Panc1 (cell line): ENCODE data around the gene ALOXE3. TPM values are rescaled to one million over a fixed set of nuclear protein-coding genes. Genes with fewer than 3 reads are reported as not detected.

ENCODE experiments used
- ATAC-seq: fragments of 200-7000 bp; cut with Tn5 transposase; 2 replicates; pipeline ENCODE4 v1.9.1; 2020; ENCODE audit warnings: mild to moderate bottlenecking, moderate library complexity
- BruUV-seq: library from RNA; stranded (reverse); fragments of 400-500 nt; replicated peaks from 2 replicates; lab custom pipeline; 2021; lab: Mats Ljungman, UMichigan
- CTCF ChIA-PET: fragments of 300-600 bp; sonication (Branson Sonifier 250); formaldehyde crosslinking; loops from one replicate; lab custom pipeline; 2022; ENCODE audit warnings: antibody characterized with exemption; lab: Charles Lee
- POLR2A ChIA-PET: fragments of 300-600 bp; sonication (Branson Sonifier 250); formaldehyde crosslinking; loops from one replicate; lab custom pipeline; 2022; ENCODE audit warnings: antibody characterized with exemption; lab: Charles Lee
- DNase-seq: peaks from one replicate; pipeline ENCODE4 v3.0.0-alpha.2; 2010; ENCODE audit warnings: low read depth, low spot score
- H3K27ac ChIP-seq: 2 replicates; pipeline ENCODE4 v1.5.1; 2011; ENCODE audit warnings: mild to moderate bottlenecking, low read length, inconsistent platforms
- H3K27me3 ChIP-seq: fragments of 200-500 bp; sonication (Bioruptor generic); 2 replicates; pipeline ENCODE4 v1.6.0; 2014; ENCODE audit warnings: low read length, inconsistent platforms; ENCODE audit not compliant: control insufficient read depth, insufficient read depth
- H3K36me3 ChIP-seq: fragments of 200-500 bp; sonication (Bioruptor generic); 2 replicates; pipeline ENCODE4 v1.5.1; 2014; ENCODE audit warnings: inconsistent platforms, mild to moderate bottlenecking, low read length, moderate library complexity; ENCODE audit not compliant: control insufficient read depth, insufficient read depth
- H3K4me1 ChIP-seq: 2 replicates; pipeline ENCODE4 v1.5.1; 2011; ENCODE audit warnings: inconsistent platforms, mild to moderate bottlenecking, low read length, moderate library complexity; ENCODE audit not compliant: control insufficient read depth, insufficient read depth
- H3K4me3 ChIP-seq, 2 experiments: 2 replicates each; pipeline ENCODE4 v1.5.1; 2011 to 2012; ENCODE audit warnings: low read depth in 2 of 2, low read length in 2 of 2, mild to moderate bottlenecking in 2 of 2, inconsistent platforms in 1 of 2, moderate library complexity in 1 of 2
- H3K9me3 ChIP-seq: fragments of 200-500 bp; sonication (Bioruptor generic); 2 replicates; pipeline ENCODE4 v1.5.1; 2014; ENCODE audit warnings: low read depth, mild to moderate bottlenecking, inconsistent platforms, low read length, moderate library complexity; ENCODE audit not compliant: control insufficient read depth, insufficient read depth
- CTCF ChIP-seq: fragments of 450-650 bp; IDR thresholded peaks from 2 replicates; pipeline ENCODE4 v1.5.1; 2017; ENCODE audit warnings: mild to moderate bottlenecking
- POLR2AphosphoS5 ChIP-seq: IDR thresholded peaks from 2 replicates; pipeline ENCODE4 v1.6.1; 2012; ENCODE audit warnings: mild to moderate bottlenecking, low read depth, low read length, moderate library complexity
- REST ChIP-seq, 2 experiments: IDR thresholded peaks; 2 replicates each; pipeline ENCODE4 v1.6.1; 2011 to 2012; ENCODE audit warnings: low read depth in 2 of 2, control low read depth in 1 of 2, low read length in 1 of 2, mild to moderate bottlenecking in 1 of 2, moderate library complexity in 1 of 2; ENCODE audit not compliant: insufficient read depth in 1 of 2
- SIN3A ChIP-seq: IDR thresholded peaks from 2 replicates; pipeline ENCODE4 v1.6.1; 2012; ENCODE audit warnings: low read depth, mild to moderate bottlenecking, low read length, moderate library complexity, borderline replicate concordance; ENCODE audit not compliant: insufficient read depth
- TCF7L2 ChIP-seq: IDR thresholded peaks from 2 replicates; pipeline ENCODE4 v1.6.1; 2011; ENCODE audit warnings: mild to moderate bottlenecking, low read depth, low read length, inconsistent platforms
- in situ Hi-C: cut with HindIII; loops from 2 replicates; pipeline ENCODE4 v1.10.0; 2016; ENCODE audit warnings: low sequenced_read_pairs, low pct_unique_long_range_greater_than_20kb
- intact Hi-C: fragments of 100-400 bp; cut with micrococcal nuclease; formaldehyde crosslinking; loops from one replicate; pipeline ENCODE4 v1.10.0; 2022; ENCODE audit not compliant: unreplicated experiment
- total RNA-seq: library from RNA; stranded (reverse); gene quantifications from one replicate; pipeline ENCODE4 v1.2.1, GENCODE V29; 2021; ENCODE audit not compliant: unreplicated experiment

The ALOXE3 gene
- total RNA-seq, 1 experiment from 2014 or later = 0.46 TPM

- Histone ChIP-seq H3K4me1 (peaks cover 34% of the 10 kb centered on the region), H3K9me3 (no peaks in the 10 kb centered on the region), H3K27me3 (no peaks in the 10 kb centered on the region), H3K27ac (no peak overlapping the region; the same call in 1 of the 2 replicates), H3K36me3 (no peaks in the 10 kb centered on the region; the same call in none of the 2 replicates), H3K4me3 (no peak overlapping the region)
- in situ Hi-C loops = no loop called here
- intact Hi-C loops = no loop called here
- DNase-seq (no peak), ATAC-seq (no peak)
- CTCF ChIA-PET = no interaction called here
- no TSS peak for BruUV-seq
- TF ChIP-seq POLR2AphosphoS5 (no peak), REST (IDR thresholded peaks at IDR 0.05; ENCODE audit: insufficient read depth in 1 of 2, low read depth in 2 of 2, low read length in 1 of 2) (no peak)
- POLR2A ChIA-PET = no interaction called here
Measured at GRCh38 chr17:8159459-8160223, 41.3 kb upstream of the ALOXE3 start.

- H3K27me3 ChIP-seq = no peaks in the 10 kb centered on the region
- no peak overlapping the region for H3K27ac ChIP-seq
- H3K9me3 ChIP-seq = no peaks in the 10 kb centered on the region
- H3K36me3 ChIP-seq = no peaks in the 10 kb centered on the region; the same call in none of the 2 replicates
- in situ Hi-C loops (no loop called here), intact Hi-C loops (no loop called here)
- POLR2A ChIA-PET = no interaction called here
- DNase-seq (no peak), ATAC-seq (no peak)
- TF ChIP-seq SIN3A = no peak
- no peak; the same call in 1 of the 2 replicates for TF ChIP-seq CTCF
- TF ChIP-seq POLR2AphosphoS5 = no peak
- TF ChIP-seq TCF7L2 = no peak
- no peak for TF ChIP-seq REST (IDR thresholded peaks at IDR 0.05; ENCODE audit: insufficient read depth in 1 of 2, low read depth in 2 of 2, low read length in 1 of 2)
- no TSS peak for BruUV-seq
- no peak overlapping the region for H3K4me3 ChIP-seq
- H3K4me1 ChIP-seq = peaks cover 31% of the 10 kb centered on the region
- CTCF ChIA-PET = no interaction called here
Measured at GRCh38 chr17:8159032-8159400, 40.7 kb upstream of the ALOXE3 start.
